HTERT RPE-1 (cell line): Measurements from ENCODE around the gene SUGCT.

Source experiments
- in situ Hi-C: fragments of 300-500 bp; cut with MboI; formaldehyde crosslinking; loops from 4 replicates; pipeline ENCODE4 v1.14.3; 2020; ENCODE audit warnings: low sequenced_read_pairs

The SUGCT gene

GRCh38 chr7:40884241-40884640 lies 749.4 kb downstream of the SUGCT start:
- in situ Hi-C loops = no loop called here

DNA sequence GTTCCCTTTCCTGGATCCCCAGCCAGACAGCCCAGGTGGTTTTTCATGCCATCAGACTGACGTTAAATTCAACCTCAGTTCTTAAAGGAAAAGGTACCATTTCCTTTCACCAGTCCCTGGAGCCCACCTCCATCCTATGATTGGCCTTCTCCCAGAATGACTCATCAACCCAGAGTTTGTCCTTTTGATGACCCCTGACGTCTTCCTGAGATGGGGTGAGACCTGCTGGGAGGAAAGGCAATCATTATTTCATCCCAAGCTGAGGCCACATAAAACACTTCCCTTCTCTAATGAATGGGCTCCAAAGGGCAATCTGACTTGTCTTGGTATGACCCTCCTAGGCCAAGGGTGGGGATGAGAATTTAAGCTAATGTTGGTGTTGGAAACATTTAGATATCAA lies 750.7 kb downstream of the SUGCT start:
- in situ Hi-C loops = no loop called here

GRCh38 chr7:40887099-40887498 lies 752.3 kb downstream of the SUGCT start:
- in situ Hi-C loops = no loop called here

DNA sequence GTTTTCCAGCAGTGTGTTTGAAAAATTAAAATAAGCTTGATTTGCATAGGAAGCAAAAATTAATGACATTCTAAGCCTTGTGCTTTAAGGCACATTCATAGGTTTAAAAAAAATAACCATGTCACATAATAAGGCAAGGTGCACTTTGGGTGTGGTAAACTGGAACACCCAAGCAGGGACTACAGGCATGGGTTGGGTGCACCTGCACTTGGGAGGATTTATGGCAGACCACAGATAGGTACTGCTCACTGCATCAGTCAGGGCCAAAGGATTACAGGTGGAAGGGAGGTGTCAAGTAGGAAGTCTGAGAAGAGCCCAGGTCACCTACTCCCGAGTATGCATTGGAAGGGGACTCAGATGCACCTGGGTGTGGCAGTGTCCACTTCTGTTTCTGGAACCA lies 753.7 kb downstream of the SUGCT start:
- in situ Hi-C loops = no loop called here

- in situ Hi-C loops = no loop called here
Observed at GRCh38 chr7:40889099-40889498, 754.3 kb downstream of the SUGCT start.

DNA sequence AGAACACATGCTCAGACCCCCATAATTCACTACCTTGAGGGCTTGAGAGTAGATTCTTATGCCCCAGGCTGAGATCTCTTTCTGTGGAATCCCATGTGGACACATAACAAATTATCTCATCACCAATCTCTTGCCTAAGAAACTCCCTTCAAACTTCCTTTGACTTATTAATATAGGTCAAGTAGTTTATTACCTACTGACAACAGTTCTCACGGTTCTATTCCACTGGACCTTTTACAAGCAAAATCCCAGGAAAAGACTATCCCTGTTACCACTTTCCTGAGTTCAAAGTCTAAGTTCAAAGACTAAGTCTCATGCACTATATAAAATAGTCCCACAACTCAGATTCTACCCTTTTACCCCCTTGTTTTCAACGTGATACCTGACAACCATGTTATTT lies 754.7 kb downstream of the SUGCT start:
- in situ Hi-C loops = no loop called here

GRCh38 chr7:40890088-40890692 lies 755.4 kb downstream of the SUGCT start:
- in situ Hi-C loops = no loop called here

DNA sequence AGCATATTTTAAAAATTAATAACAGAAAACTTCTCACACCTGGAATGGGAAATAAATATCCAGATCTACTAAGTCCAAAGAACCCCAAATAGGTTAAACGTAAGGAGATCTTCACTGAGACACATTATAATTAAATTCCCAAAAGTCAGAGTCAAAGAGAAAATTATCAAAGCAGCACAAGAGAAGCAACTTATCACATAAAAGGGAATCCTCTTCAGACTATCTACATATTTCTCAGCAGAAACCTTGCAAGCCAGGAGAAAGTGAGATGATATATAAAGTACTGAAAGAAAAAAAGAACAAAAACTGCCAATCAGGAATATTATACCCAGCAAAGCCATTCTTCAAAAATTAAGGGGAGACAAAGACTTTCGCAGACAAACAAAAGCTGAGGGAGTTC lies 756.4 kb downstream of the SUGCT start:
- in situ Hi-C loops = no loop called here

GRCh38 chr7:40899151-40899550 lies 764.3 kb downstream of the SUGCT start:
- in situ Hi-C loops = no loop called here

DNA sequence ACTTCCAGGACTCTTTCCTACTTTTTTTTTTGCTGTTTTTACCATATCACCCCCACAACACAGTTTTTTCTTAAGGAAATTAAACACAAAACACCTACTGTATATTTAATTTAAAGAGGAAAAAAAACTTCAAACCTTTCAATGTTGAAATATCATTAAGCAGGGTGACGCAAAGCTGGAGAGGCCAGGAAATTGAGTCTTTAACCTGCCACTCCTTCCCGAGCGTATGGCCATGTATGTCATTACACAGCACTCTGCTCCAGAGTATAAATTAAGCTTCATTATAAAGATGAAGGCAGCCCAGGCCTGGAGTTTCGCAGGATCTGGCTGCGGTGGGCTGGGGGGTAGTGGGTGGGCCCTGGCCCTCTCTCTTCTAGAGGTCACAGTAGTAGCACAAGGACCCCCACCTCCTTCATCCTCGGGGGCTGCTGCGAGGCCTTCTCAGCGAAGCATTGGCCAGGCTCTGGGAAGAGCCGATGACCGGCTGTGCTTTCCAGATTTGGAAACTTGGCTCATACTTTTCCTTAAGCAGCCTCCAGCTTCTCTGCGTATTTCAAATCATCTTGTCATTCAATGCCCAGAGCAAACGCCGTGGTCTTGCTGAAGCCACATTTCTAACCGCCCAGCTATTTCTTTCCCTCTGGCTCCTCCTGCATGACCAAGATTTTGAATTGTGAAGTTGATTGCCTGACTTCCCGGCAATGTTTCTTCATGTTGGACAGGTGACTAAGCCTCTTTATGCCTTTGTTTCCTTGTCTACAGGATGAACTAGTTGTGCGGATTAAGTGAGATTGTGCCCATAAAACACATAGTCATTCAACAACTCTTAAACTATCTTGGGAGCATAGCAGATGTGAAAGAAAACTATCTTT lies 765.1 kb downstream of the SUGCT start:
- in situ Hi-C loops = no loop called here

DNA sequence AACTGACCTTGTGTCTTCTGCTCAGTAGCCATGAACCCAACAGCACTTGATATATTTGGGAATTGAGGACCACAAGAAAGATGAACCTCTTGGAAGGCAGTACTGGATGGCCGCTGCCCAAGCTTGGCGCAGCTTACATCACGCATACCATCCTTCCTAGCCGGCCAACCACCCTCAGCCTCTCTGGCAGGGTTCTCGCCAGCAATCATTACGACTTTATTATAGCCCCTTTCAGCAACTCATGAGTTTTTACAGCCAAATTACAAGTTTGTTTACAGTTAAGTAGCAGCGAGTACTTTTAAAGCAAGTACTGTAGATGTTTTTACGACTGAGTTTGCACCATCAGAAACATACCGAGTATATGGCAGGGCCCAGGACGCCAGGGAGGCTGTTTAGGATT lies 769.1 kb downstream of the SUGCT start:
- in situ Hi-C loops = no loop called here

- in situ Hi-C loops = no loop called here
Observed at GRCh38 chr7:40907286-40907685, 772.5 kb downstream of the SUGCT start.

DNA sequence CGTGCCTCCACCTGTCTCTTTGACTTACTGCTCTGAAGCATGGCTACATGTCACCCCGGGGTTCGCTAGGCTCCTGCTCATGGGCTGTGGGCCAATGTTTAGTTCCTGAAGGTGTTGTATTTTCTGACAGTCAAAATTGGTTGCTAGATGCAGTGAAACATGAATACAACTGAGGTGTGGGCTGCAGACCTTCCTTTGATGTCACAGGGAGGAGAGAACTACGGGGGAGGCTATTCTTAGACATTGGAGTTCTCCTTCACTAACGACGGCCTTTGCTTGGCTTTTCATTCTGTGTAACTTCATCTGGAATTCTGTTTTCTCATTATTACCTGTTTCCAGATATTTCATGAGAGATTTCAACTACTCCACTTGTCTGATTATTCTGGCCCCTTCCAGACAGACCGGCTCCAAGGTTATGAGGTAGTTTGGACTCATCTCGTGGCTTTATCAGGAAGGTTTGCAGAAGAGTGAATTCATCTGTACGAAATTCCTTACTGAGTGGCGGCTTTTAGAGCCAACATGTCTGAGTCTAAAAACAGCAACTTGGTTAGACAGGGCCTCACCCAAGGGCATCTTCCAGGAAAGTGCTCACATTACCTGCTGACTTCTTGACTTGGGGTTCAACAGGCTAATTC lies 774.7 kb downstream of the SUGCT start:
- in situ Hi-C loops = no loop called here
